ENCODE data around the gene XPNPEP1.

Gene XPNPEP1

GRCh38 chr10:109922976-109923921 lies at the start of gene XPNPEP1:
TSS of gene XPNPEP1 (minus strand) at chr10:109923511. CDS start at chr10:109923433, 78 bp downstream.
- peak; percentile 29 for DNase-seq

- DNase-seq, result no peak
Measured at GRCh38 chr10:109972372-109973001, 49.2 kb upstream of the XPNPEP1 start.

GRCh38 chr10:109971634-109972033 lies 48.3 kb upstream of the XPNPEP1 start:
- no peak for DNase-seq

GRCh38 chr10:109969760-109970346 lies 46.5 kb upstream of the XPNPEP1 start:
- no peak for DNase-seq

- no peak for DNase-seq
Measured at GRCh38 chr10:109968953-109969759, 45.8 kb upstream of the XPNPEP1 start.

- DNase-seq, result no peak
Measured at GRCh38 chr10:109967739-109968088, 44.4 kb upstream of the XPNPEP1 start.

GRCh38 chr10:109966961-109967738 lies 43.8 kb upstream of the XPNPEP1 start:
- DNase-seq, result no peak

GRCh38 chr10:109964318-109964717 lies 41.0 kb upstream of the XPNPEP1 start:
- DNase-seq, result no peak

- DNase-seq, result no peak
Measured at GRCh38 chr10:109963439-109963838, 40.1 kb upstream of the XPNPEP1 start.

GRCh38 chr10:109962247-109962646 lies 38.9 kb upstream of the XPNPEP1 start:
- DNase-seq, result no peak

GRCh38 chr10:109961174-109962001 lies 38.1 kb upstream of the XPNPEP1 start:
- DNase-seq, result no peak

- no peak for DNase-seq
Measured at GRCh38 chr10:109960682-109961081, 37.4 kb upstream of the XPNPEP1 start.

GRCh38 chr10:109959259-109960145 lies 36.2 kb upstream of the XPNPEP1 start:
- no peak for DNase-seq

GRCh38 chr10:109958059-109958458 lies 34.7 kb upstream of the XPNPEP1 start:
- DNase-seq, result no peak

- DNase-seq, result peak; percentile 76
Measured at GRCh38 chr10:109957092-109957797, 33.9 kb upstream of the XPNPEP1 start.

- DNase-seq, result peak; percentile 47
Measured at GRCh38 chr10:109956454-109957091, 33.3 kb upstream of the XPNPEP1 start.

GRCh38 chr10:109953766-109954165 lies 30.5 kb upstream of the XPNPEP1 start:
- no peak for DNase-seq

- no peak for DNase-seq
Measured at GRCh38 chr10:109952526-109952925, 29.2 kb upstream of the XPNPEP1 start.

Data from DMS79 treated with DMSO at 0.1 percent for 48 hours (cell line).